ENCODE results near the gene TMEM9. TPM values are rescaled to one million over a fixed set of nuclear protein-coding genes. Genes with fewer than 3 reads are reported as not detected.

The TMEM9 gene
- total RNA-seq, 2 experiments from 2014 or later = 19.7 to 20.5 TPM

GRCh38 chr1:201156346-201156745 lies 2.1 kb upstream of the TMEM9 start:
- Mint-ChIP-seq H3K9me3 (no peaks in the 10 kb centered on the region), H3K4me3 (no peak overlapping the region), H3K27ac (no peak overlapping the region), H3K4me1 (ENCODE audit: low read depth) (peaks cover 19% of the 10 kb centered on the region), H3K27me3 (ENCODE audit: low read depth) (no peaks in the 10 kb centered on the region), H3K36me3 (ENCODE audit: low read depth) (no peaks in the 10 kb centered on the region)
- intact Hi-C loops (cut with micrococcal nuclease) = no loop called here
- CTCF ChIA-PET = interaction anchor here (0.8 to 2.2 kb wide), 2 partner anchors 14 to 70 kb away, joined by 3 to 5 read pairs; no protein-coding TSS in a partner anchor
- DNase-seq = no peak

GRCh38 chr1:201155354-201155753 lies 1.1 kb upstream of the TMEM9 start:
- intact Hi-C loops (cut with micrococcal nuclease) = no loop called here
- CTCF ChIA-PET = interaction anchor here (2.2 kb wide), 1 partner anchor 15 kb away, joined by 5 read pairs; no protein-coding TSS in a partner anchor

GRCh38 chr1:201153474-201154388 lies 543 bp downstream of the TMEM9 start:
- H3K4me3 Mint-ChIP-seq = peak overlapping the region; percentile 80
- intact Hi-C loops (cut with micrococcal nuclease) = loop anchor here (1.0 kb wide), 2 partner anchors 17 to 70 kb away; no protein-coding TSS in a partner anchor
- no peak for DNase-seq
- H3K27me3 Mint-ChIP-seq (ENCODE audit: low read depth) = no peaks in the 10 kb centered on the region
- CTCF ChIA-PET = interaction anchor here (0.6 to 2.2 kb wide), 7 partner anchors 12 to 219 kb away, joined by 3 to 5 read pairs (median 3); no protein-coding TSS in a partner anchor
- peak overlapping the region; percentile 73 for H3K27ac Mint-ChIP-seq
- peaks cover 4% of the 10 kb centered on the region for H3K36me3 Mint-ChIP-seq (ENCODE audit: low read depth)
- peaks cover 19% of the 10 kb centered on the region for H3K4me1 Mint-ChIP-seq (ENCODE audit: low read depth)
- H3K9me3 Mint-ChIP-seq = no peaks in the 10 kb centered on the region

More at GRCh38 chr1:201155354-201155753, 1.1 kb upstream of the TMEM9 start:
- H3K4me3 Mint-ChIP-seq = no peak overlapping the region
- H3K4me1 Mint-ChIP-seq (ENCODE audit: low read depth) = peaks cover 19% of the 10 kb centered on the region
- DNase-seq = no peak
- no peaks in the 10 kb centered on the region for H3K9me3 Mint-ChIP-seq
- H3K27ac Mint-ChIP-seq = no peak overlapping the region
- no peaks in the 10 kb centered on the region for H3K27me3 Mint-ChIP-seq (ENCODE audit: low read depth)
- no peaks in the 10 kb centered on the region for H3K36me3 Mint-ChIP-seq (ENCODE audit: low read depth)

- H3K4me3 Mint-ChIP-seq = no peak overlapping the region
- no peak for DNase-seq
- peaks cover 4% of the 10 kb centered on the region for H3K36me3 Mint-ChIP-seq (ENCODE audit: low read depth)
- H3K27ac Mint-ChIP-seq = no peak overlapping the region
- intact Hi-C loops (cut with micrococcal nuclease) = loop anchor here (1.0 kb wide), 2 partner anchors 36 to 74 kb away; no protein-coding TSS in a partner anchor
- H3K9me3 Mint-ChIP-seq = no peaks in the 10 kb centered on the region
- CTCF ChIA-PET = interaction anchor here (1.0 to 5.1 kb wide), 12 partner anchors 9 to 106 kb away, joined by 3 to 23 read pairs (median 4); no protein-coding TSS in a partner anchor
- peaks cover 13% of the 10 kb centered on the region for H3K4me1 Mint-ChIP-seq (ENCODE audit: low read depth)
- no peaks in the 10 kb centered on the region for H3K27me3 Mint-ChIP-seq (ENCODE audit: low read depth)
These were observed 4.9 kb downstream of the TMEM9 start for GRCh38 chr1:201149400-201149799.

- H3K4me3 Mint-ChIP-seq = no peak overlapping the region
- H3K9me3 Mint-ChIP-seq = no peaks in the 10 kb centered on the region
- H3K4me1 Mint-ChIP-seq (ENCODE audit: low read depth) = peaks cover 3% of the 10 kb centered on the region
- no peak overlapping the region for H3K27ac Mint-ChIP-seq
- peaks cover 7% of the 10 kb centered on the region for H3K36me3 Mint-ChIP-seq (ENCODE audit: low read depth)
- intact Hi-C loops (cut with micrococcal nuclease) = no loop called here
- DNase-seq = no peak
- H3K27me3 Mint-ChIP-seq (ENCODE audit: low read depth) = no peaks in the 10 kb centered on the region
- CTCF ChIA-PET = interaction anchor here (1.3 to 5.1 kb wide), 3 partner anchors 12 to 75 kb away, joined by 3 to 23 read pairs (median 5); no protein-coding TSS in a partner anchor
These were observed 6.8 kb downstream of the TMEM9 start for GRCh38 chr1:201147396-201148015.

GRCh38 chr1:201146626-201147390 lies 7.5 kb downstream of the TMEM9 start:
- H3K9me3 Mint-ChIP-seq = no peaks in the 10 kb centered on the region
- CTCF ChIA-PET = interaction anchor here (1.3 to 5.1 kb wide), 2 partner anchors 28 to 76 kb away, joined by 3 to 23 read pairs; no protein-coding TSS in a partner anchor

GRCh38 chr1:201145816-201146215 lies 8.5 kb downstream of the TMEM9 start:
- Mint-ChIP-seq H3K4me1 (ENCODE audit: low read depth) (no peaks in the 10 kb centered on the region), H3K36me3 (ENCODE audit: low read depth) (peaks cover 10% of the 10 kb centered on the region), H3K9me3 (no peaks in the 10 kb centered on the region), H3K4me3 (no peak overlapping the region), H3K27me3 (ENCODE audit: low read depth) (no peaks in the 10 kb centered on the region), H3K27ac (no peak overlapping the region)
- intact Hi-C loops (cut with micrococcal nuclease) = no loop called here
- DNase-seq = no peak
- CTCF ChIA-PET = interaction anchor here (0.6 to 5.1 kb wide), 2 partner anchors 77 to 1259 kb away, joined by 4 to 23 read pairs; no protein-coding TSS in a partner anchor

More at GRCh38 chr1:201146626-201147390, 7.5 kb downstream of the TMEM9 start:
- Mint-ChIP-seq H3K4me1 (ENCODE audit: low read depth) (no peaks in the 10 kb centered on the region), H3K27me3 (ENCODE audit: low read depth) (no peaks in the 10 kb centered on the region), H3K27ac (no peak overlapping the region), H3K4me3 (no peak overlapping the region), H3K36me3 (ENCODE audit: low read depth) (peaks cover 7% of the 10 kb centered on the region)
- intact Hi-C loops (cut with micrococcal nuclease) = no loop called here
- no peak for DNase-seq

GRCh38 chr1:201145132-201145531 lies 9.1 kb downstream of the TMEM9 start:
- intact Hi-C loops (cut with micrococcal nuclease) = no loop called here
- CTCF ChIA-PET = interaction anchor here (0.6 to 5.1 kb wide), 2 partner anchors 77 to 1260 kb away, joined by 4 to 23 read pairs; no protein-coding TSS in a partner anchor
- no peaks in the 10 kb centered on the region for H3K4me1 Mint-ChIP-seq (ENCODE audit: low read depth)
- no peak for DNase-seq
- no peaks in the 10 kb centered on the region for H3K9me3 Mint-ChIP-seq
- H3K4me3 Mint-ChIP-seq = no peak overlapping the region
- H3K27ac Mint-ChIP-seq = no peak overlapping the region
- H3K27me3 Mint-ChIP-seq (ENCODE audit: low read depth) = no peaks in the 10 kb centered on the region
- H3K36me3 Mint-ChIP-seq (ENCODE audit: low read depth) = peaks cover 10% of the 10 kb centered on the region

GRCh38 chr1:201144701-201145100 lies 9.6 kb downstream of the TMEM9 start:
- Mint-ChIP-seq H3K27ac (no peak overlapping the region), H3K27me3 (ENCODE audit: low read depth) (no peaks in the 10 kb centered on the region), H3K9me3 (no peaks in the 10 kb centered on the region), H3K4me3 (no peak overlapping the region), H3K36me3 (ENCODE audit: low read depth) (peaks cover 11% of the 10 kb centered on the region), H3K4me1 (ENCODE audit: low read depth) (no peaks in the 10 kb centered on the region)
- CTCF ChIA-PET = interaction anchor here (0.6 to 5.1 kb wide), 2 partner anchors 78 to 244 kb away, joined by 3 to 23 read pairs; no protein-coding TSS in a partner anchor
- intact Hi-C loops (cut with micrococcal nuclease) = no loop called here
- DNase-seq = no peak

GRCh38 chr1:201143726-201144635 lies 10.3 kb downstream of the TMEM9 start:
- CTCF ChIA-PET = interaction anchor here (0.6 kb wide), 1 partner anchor 245 kb away, joined by 3 read pairs; no protein-coding TSS in a partner anchor
- Mint-ChIP-seq H3K27me3 (ENCODE audit: low read depth) (no peaks in the 10 kb centered on the region), H3K4me1 (ENCODE audit: low read depth) (no peaks in the 10 kb centered on the region), H3K9me3 (no peaks in the 10 kb centered on the region), H3K27ac (no peak overlapping the region), H3K36me3 (ENCODE audit: low read depth) (peaks cover 9% of the 10 kb centered on the region), H3K4me3 (no peak overlapping the region)
- intact Hi-C loops (cut with micrococcal nuclease) = no loop called here
- DNase-seq = no peak

Measured in activated naive CD4-positive, alpha-beta T cell treated with anti-CD3 and anti-CD28 coated beads for 36 hours (primary cell).